ENCODE data around the gene PGGHG. TPM values are rescaled to one million over a fixed set of nuclear protein-coding genes. Genes with fewer than 3 reads are reported as not detected.
A peak's percentile ranks its signal among the peaks of the same experiment; 100 is the strongest.

PGGHG gene
- total RNA-seq, 1 donor from 2014 or later = 49.5 TPM

GRCh38 chr11:276219-276618, 12.7 kb upstream of the PGGHG start:
- H3K27me3 Mint-ChIP-seq (ENCODE audit: low read depth) = peaks cover 4% of the 10 kb centered on the region
- DNase-seq (ENCODE audit: low spot score) = no peak
- H3K36me3 Mint-ChIP-seq (ENCODE audit: low read depth) = peaks cover 1% of the 10 kb centered on the region
- H3K4me3 Mint-ChIP-seq (ENCODE audit: unreplicated experiment) = no peak overlapping the region
- peaks cover 4% of the 10 kb centered on the region for H3K9me3 Mint-ChIP-seq (ENCODE audit: low read depth)
- H3K4me1 Mint-ChIP-seq (ENCODE audit: low read depth) = no peaks in the 10 kb centered on the region
- TF ChIP-seq CTCF (IDR thresholded peaks at IDR 0.05) = no peak
- H3K27ac Mint-ChIP-seq (ENCODE audit: unreplicated experiment) = no peak overlapping the region

DNA sequence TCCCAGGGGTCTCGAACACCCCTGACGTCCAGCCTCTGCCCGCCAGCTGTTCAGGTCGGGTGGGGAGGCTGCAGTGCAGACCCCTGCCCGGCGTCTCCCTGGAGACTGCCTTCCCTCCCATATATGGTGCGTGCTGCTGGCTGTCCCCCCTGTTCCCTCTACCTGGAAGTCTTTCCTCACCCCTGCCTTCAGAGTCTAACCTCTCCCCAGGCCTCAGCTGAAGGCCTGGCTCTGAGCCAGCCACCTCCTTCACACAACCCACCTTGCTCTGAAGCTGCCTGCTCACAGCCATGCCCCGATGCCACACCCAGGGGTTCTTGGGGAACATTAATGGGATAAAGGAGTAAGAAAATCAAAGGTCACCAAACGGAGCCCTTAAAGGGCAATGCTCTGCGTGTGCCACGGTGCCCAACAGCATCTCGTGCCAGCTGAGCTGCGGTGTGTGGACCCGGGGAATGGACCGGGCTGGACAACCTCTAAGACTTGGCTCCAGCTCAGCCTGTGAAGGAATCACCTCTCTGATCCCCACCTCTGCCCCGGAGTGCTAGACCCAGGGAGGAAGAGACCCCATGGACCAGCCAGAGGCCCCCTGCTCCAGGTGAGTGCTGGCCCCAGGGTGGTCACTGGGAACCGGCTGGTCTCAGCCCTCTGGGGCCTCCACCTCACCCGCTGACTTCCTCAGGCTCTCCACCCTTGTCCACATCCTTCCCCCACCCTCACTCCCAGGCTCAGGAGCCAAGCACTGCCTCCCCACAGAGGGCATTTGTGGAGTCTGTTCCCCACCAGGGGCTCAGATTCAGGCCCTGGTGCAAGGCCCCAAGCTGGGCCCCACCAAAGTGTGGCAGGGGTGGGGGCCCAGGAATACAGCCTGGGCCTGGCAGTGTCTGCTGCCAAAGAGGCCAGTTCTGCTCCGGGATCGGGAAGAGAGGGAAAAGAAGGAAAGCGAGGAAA, 10.7 kb upstream of the PGGHG start, which contains the start of gene NLRP6:
Gene NLRP6, plus strand, starts transcription at position 407 of the 951 bp plus-strand sequence. Its CDS starts 163 bp downstream, at position 570.
- DNase-seq (ENCODE audit: low spot score) = peak; percentile 59
- Mint-ChIP-seq H3K4me3 (ENCODE audit: unreplicated experiment) (no peak within 1 kb of the TSS), H3K27me3 (ENCODE audit: low read depth) (peaks cover 9% of the 10 kb centered on the region), H3K4me1 (ENCODE audit: low read depth) (no peaks in the 10 kb centered on the region), H3K36me3 (ENCODE audit: low read depth) (peaks cover 1% of the 10 kb centered on the region), H3K9me3 (ENCODE audit: low read depth) (peaks cover 4% of the 10 kb centered on the region), H3K27ac (ENCODE audit: unreplicated experiment) (no peak within 1 kb of the TSS)
- no peak for TF ChIP-seq CTCF (IDR thresholded peaks at IDR 0.05)

- H3K4me1 Mint-ChIP-seq (ENCODE audit: low read depth) = no peaks in the 10 kb centered on the region
- no peak overlapping the region for H3K4me3 Mint-ChIP-seq (ENCODE audit: unreplicated experiment)
- H3K27me3 Mint-ChIP-seq (ENCODE audit: low read depth) = peaks cover 7% of the 10 kb centered on the region
- no peak for TF ChIP-seq CTCF (IDR thresholded peaks at IDR 0.05)
- H3K27ac Mint-ChIP-seq (ENCODE audit: unreplicated experiment) = no peak overlapping the region
- H3K9me3 Mint-ChIP-seq (ENCODE audit: low read depth) = peaks cover 4% of the 10 kb centered on the region
- H3K36me3 Mint-ChIP-seq (ENCODE audit: low read depth) = peaks cover 1% of the 10 kb centered on the region
- DNase-seq (ENCODE audit: low spot score) = peak; percentile 81
Observed at GRCh38 chr11:279040-279965, 9.6 kb upstream of the PGGHG start.

- peaks cover 7% of the 10 kb centered on the region for H3K27me3 Mint-ChIP-seq (ENCODE audit: low read depth)
- peak; percentile 77 for DNase-seq (ENCODE audit: low spot score)
- H3K4me1 Mint-ChIP-seq (ENCODE audit: low read depth) = no peaks in the 10 kb centered on the region
- H3K9me3 Mint-ChIP-seq (ENCODE audit: low read depth) = peaks cover 4% of the 10 kb centered on the region
- peaks cover 1% of the 10 kb centered on the region for H3K36me3 Mint-ChIP-seq (ENCODE audit: low read depth)
- no peak for TF ChIP-seq CTCF (IDR thresholded peaks at IDR 0.05)
- H3K27ac Mint-ChIP-seq (ENCODE audit: unreplicated experiment) = no peak overlapping the region
- H3K4me3 Mint-ChIP-seq (ENCODE audit: unreplicated experiment) = no peak overlapping the region
Observed at GRCh38 chr11:279966-280705, 8.8 kb upstream of the PGGHG start.
